ENCODE measurements around the gene SSH2. TPM values are rescaled to one million over a fixed set of nuclear protein-coding genes. Genes with fewer than 3 reads are reported as not detected.
A peak's percentile ranks its signal among the peaks of the same experiment; 100 is the strongest.

Gene SSH2
- total and polyA plus RNA-seq, 2 of the 13 experiments (the other 11 are each of a cell fraction or from before 2014, with no cell fraction given): 6.0 to 6.4 TPM

DNA sequence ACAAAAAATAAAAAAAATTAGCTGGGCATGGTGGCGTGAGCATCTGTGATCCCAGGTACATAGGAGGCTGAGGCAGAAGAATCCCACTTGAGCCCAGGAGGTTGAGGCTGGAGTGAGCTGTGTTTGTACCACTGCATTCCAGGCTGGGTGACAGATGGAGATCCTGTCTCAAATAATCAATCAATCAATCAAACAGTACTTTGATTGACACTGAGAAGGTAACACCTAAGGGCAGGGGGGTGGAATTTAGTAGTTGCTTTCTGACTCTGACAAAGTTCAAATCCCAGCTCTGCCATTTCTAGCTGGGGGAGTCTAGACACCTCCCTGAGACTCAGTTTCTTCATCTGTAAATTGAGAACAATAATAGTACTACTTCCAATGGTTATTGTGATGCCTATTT is 12.0 kb downstream of the SSH2 start (continued):
- TF ChIP-seq NFE2L2 (IDR thresholded peaks at IDR 0.05; ENCODE audit: low read length): no peak
- TF ChIP-seq ZFP36L2 (CRISPR knock-in tag; IDR thresholded peaks at IDR 0.05): no peak
- TF ChIP-seq ZNF510 (CRISPR knock-in tag; IDR thresholded peaks at IDR 0.05; ENCODE audit: low read depth): no peak

DNA sequence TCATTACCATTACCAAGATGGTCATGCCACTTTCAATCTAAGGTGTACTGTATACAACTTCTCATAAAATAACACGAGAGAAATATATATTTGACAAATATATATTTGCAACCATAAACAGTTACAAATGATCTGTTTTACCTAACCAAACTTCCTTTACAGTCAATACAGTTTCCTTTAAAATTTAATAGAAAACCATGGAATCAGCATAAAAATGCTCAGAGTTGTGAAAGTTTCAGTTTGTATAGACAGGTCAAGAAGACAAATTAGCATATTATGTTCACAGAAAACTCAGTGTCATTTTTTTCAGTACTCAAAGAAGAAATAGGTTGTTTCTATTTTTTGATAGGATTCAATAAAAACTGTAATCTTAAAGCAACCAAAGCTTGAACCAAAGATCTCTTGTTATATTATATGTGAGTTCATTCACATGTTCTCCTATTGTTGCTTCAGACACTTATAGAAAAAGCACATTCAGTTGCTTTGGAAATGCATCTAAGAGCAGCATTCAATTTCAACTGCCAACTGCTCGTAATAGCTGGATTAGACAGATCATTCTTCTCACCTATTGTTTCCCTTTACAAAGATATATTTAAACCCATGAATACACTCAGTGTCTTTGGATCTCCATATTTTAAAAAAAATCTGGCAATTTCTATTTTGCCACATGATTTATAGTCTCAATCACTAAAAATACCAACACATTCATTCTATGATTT is 15.1 kb downstream of the SSH2 start:
- H3K4me3 ChIP-seq (replicated peaks in 1 of 3; ENCODE audit: insufficient read depth in 1 of 3, low read depth in 2 of 3, low read length in 3 of 3): no peak overlapping the region
- intact Hi-C loops (cut with micrococcal nuclease; ENCODE audit: unreplicated experiment) (no loop called here), in situ Hi-C loops (cut with HindIII; ENCODE audit: extremely low pct_ligation_motif_present, low pct_unique_long_range_greater_than_20kb) (no loop called here)
- peaks cover 5% of the 10 kb centered on the region for H3K79me2 ChIP-seq (ENCODE audit: insufficient read depth, low read length)
- no peak overlapping the region for H3K27ac ChIP-seq (ENCODE audit: extremely low read length, insufficient read depth, low read length)
- no peaks in the 10 kb centered on the region for H3K4me1 ChIP-seq (ENCODE audit: insufficient read depth, low read length)
- ChIA-PET CTCF (ENCODE audit: low intra/inter-chr PET ratio, low total read pairs) (no interaction called here), POLR2A (no interaction called here)
- FAIRE-seq (no peak), DNase-seq (ENCODE audit: low spot score) (no peak), ATAC-seq (no peak)
- TF ChIP-seq MAFK (conservative IDR thresholded peaks at IDR 0.05 in 1 of 2, IDR thresholded peaks at IDR 0.05 in 1 of 2; ENCODE audit: low read length in 2 of 2) (peak in 1 of 2 experiments; percentile 29; a peak in 2 of 4 replicates), ZNF263 (CRISPR knock-in tag; IDR thresholded peaks at IDR 0.05) (no peak)
- no peaks in the 10 kb centered on the region for H3K9me3 ChIP-seq (ENCODE audit: low read length)
- no peaks in the 10 kb centered on the region for H4K20me1 ChIP-seq (ENCODE audit: insufficient read depth, low read length)
- no peak overlapping the region for H3K4me2 ChIP-seq (ENCODE audit: low read depth, low read length)
- no peaks in the 10 kb centered on the region for H3K36me3 ChIP-seq (replicated peaks in 1 of 2; ENCODE audit: control insufficient read depth in 1 of 2, insufficient read depth in 2 of 2, low read length in 2 of 2)
- WGBS (ENCODE audit: low lambda C conversion rate): 89% methylated on average over 2 of the region's 2 CpGs
- no TSS peak for BruUV-seq (replicated peaks)
- H2AFZ ChIP-seq (ENCODE audit: low read length): no peak overlapping the region
- H3K27me3 ChIP-seq (ENCODE audit: control insufficient read depth in 1 of 2, insufficient read depth in 2 of 2, low read length in 2 of 2): no peaks in the 10 kb centered on the region
- H3K9ac ChIP-seq (ENCODE audit: insufficient read depth, low read depth, low read length): no peak overlapping the region

DNA sequence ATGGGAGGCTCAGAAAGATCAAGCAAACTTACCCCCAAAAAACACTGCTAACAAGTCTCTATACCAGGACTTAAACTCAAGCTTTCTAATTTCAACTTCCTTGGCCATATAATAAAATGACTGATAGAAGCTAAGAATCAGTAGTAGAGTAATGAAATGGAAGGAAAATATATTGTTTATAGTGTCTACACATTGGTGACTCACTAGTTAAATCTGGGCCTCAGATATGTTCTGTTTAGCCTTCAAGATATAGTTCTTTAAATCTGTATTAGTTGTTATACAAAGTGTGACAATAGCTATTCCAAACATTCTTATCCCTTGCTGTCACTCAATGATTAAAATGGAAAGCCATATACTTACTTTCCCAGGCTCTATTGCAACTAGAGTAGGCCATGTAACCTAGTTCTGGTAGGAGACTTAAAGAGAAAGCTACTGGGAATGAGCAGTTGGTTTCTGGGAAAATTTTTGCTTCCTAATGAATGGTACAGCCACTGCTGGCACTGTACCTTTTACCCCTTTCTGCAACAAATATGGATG is 18.3 kb downstream of the SSH2 start:
- ChIA-PET POLR2A (no interaction called here), CTCF (ENCODE audit: low intra/inter-chr PET ratio, low total read pairs) (no interaction called here)
- intact Hi-C loops (cut with micrococcal nuclease; ENCODE audit: unreplicated experiment) (no loop called here), in situ Hi-C loops (cut with HindIII; ENCODE audit: extremely low pct_ligation_motif_present, low pct_unique_long_range_greater_than_20kb) (no loop called here)
- Histone ChIP-seq H4K20me1 (ENCODE audit: insufficient read depth, low read length) (no peaks in the 10 kb centered on the region; the same call in 1 of the 2 replicates), H3K9me3 (ENCODE audit: low read length) (no peaks in the 10 kb centered on the region), H3K79me2 (ENCODE audit: insufficient read depth, low read length) (no peaks in the 10 kb centered on the region), H3K9ac (ENCODE audit: insufficient read depth, low read depth, low read length) (no peak overlapping the region), H3K4me3 (replicated peaks in 1 of 3; ENCODE audit: insufficient read depth in 1 of 3, low read depth in 2 of 3, low read length in 3 of 3) (no peak overlapping the region), H3K27ac (ENCODE audit: extremely low read length, insufficient read depth, low read length) (no peak overlapping the region), H3K4me1 (ENCODE audit: insufficient read depth, low read length) (no peaks in the 10 kb centered on the region), H3K27me3 (ENCODE audit: control insufficient read depth in 1 of 2, insufficient read depth in 2 of 2, low read length in 2 of 2) (no peaks in the 10 kb centered on the region), H2AFZ (ENCODE audit: low read length) (no peak overlapping the region), H3K36me3 (replicated peaks in 1 of 2; ENCODE audit: control insufficient read depth in 1 of 2, insufficient read depth in 2 of 2, low read length in 2 of 2) (no peaks in the 10 kb centered on the region), H3K4me2 (ENCODE audit: low read depth, low read length) (no peak overlapping the region)
- FAIRE-seq (no peak), ATAC-seq (no peak), DNase-seq (ENCODE audit: low spot score) (no peak)
- no TSS peak for BruUV-seq (replicated peaks)
- TF ChIP-seq ZNF562 (CRISPR knock-in tag; IDR thresholded peaks at IDR 0.05; ENCODE audit: borderline replicate concordance): no peak
- TF ChIP-seq FOXK1 (CRISPR knock-in tag; IDR thresholded peaks at IDR 0.05; ENCODE audit: borderline replicate concordance, low read depth): no peak
- no peak for TF ChIP-seq NFYB (CRISPR knock-in tag; IDR thresholded peaks at IDR 0.05)
- no peak for TF ChIP-seq KDM3A (CRISPR knock-in tag; IDR thresholded peaks at IDR 0.05; ENCODE audit: low read depth)
- TF ChIP-seq, protein P1, sequence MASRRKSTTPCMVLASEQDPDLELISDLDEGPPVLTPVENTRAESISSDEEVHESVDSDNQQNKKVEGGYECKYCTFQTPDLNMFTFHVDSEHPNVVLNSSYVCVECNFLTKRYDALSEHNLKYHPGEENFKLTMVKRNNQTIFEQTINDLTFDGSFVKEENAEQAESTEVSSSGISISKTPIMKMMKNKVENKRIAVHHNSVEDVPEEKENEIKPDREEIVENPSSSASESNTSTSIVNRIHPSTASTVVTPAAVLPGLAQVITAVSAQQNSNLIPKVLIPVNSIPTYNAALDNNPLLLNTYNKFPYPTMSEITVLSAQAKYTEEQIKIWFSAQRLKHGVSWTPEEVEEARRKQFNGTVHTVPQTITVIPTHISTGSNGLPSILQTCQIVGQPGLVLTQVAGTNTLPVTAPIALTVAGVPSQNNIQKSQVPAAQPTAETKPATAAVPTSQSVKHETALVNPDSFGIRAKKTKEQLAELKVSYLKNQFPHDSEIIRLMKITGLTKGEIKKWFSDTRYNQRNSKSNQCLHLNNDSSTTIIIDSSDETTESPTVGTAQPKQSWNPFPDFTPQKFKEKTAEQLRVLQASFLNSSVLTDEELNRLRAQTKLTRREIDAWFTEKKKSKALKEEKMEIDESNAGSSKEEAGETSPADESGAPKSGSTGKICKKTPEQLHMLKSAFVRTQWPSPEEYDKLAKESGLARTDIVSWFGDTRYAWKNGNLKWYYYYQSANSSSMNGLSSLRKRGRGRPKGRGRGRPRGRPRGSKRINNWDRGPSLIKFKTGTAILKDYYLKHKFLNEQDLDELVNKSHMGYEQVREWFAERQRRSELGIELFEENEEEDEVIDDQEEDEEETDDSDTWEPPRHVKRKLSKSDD (CRISPR knock-in tag; IDR thresholded peaks at IDR 0.05; ENCODE audit: low read depth): no peak
- no peak for TF ChIP-seq NFKBIZ (CRISPR knock-in tag; IDR thresholded peaks at IDR 0.05)
- no peak for TF ChIP-seq AGO2 (optimal IDR thresholded peaks at IDR 0.05; ENCODE audit: low read depth, low read length)

Measured in HepG2 (cell line).